Neural cell (in vitro differentiated cells): ENCODE results near the gene TRPM1. TPM values are rescaled to one million over a fixed set of nuclear protein-coding genes. Genes with fewer than 3 reads are reported as not detected.

Experiments
- H2AFZ ChIP-seq: fragments of 200-600, 300-800 bp; sonication (generic), shearing (Covaris generic); 2 replicates; pipeline ENCODE4 v1.6.0; 2014; ENCODE audit warnings: low read depth, mild to moderate bottlenecking, antibody characterized with exemption, low read length, moderate library complexity
- H3F3A ChIP-seq: fragments of 200-600 bp; shearing (Covaris generic); 2 replicates; pipeline ENCODE4 v1.6.1; 2016; ENCODE audit warnings: mild to moderate bottlenecking, moderate library complexity, mixed read lengths, antibody characterized with exemption, low read length; ENCODE audit not compliant: insufficient read depth, poor library complexity, severe bottlenecking
- H3K27ac ChIP-seq: fragments of 200-600, 300-800 bp; sonication (generic), shearing (Covaris generic); 2 replicates; pipeline ENCODE4 v1.5.1; 2014; ENCODE audit warnings: mild to moderate bottlenecking, low read length, moderate library complexity
- H3K27me3 ChIP-seq: fragments of 300-800, 200-600 bp; sonication (generic), shearing (Covaris generic); 2 replicates; pipeline ENCODE4 v1.6.0; 2014; ENCODE audit warnings: mild to moderate bottlenecking, low read depth, low read length, moderate library complexity; ENCODE audit not compliant: insufficient read depth
- H3K36me3 ChIP-seq: fragments of 300-800, 200-600 bp; sonication (generic), shearing (Covaris generic); 2 replicates; pipeline ENCODE4 v1.5.1; 2014; ENCODE audit warnings: mild to moderate bottlenecking, antibody characterized with exemption, low read length, moderate library complexity; ENCODE audit not compliant: insufficient read depth
- H3K4me2 ChIP-seq: fragments of 300-800, 200-600 bp; sonication (generic), shearing (Covaris generic); 2 replicates; pipeline ENCODE4 v1.6.0; 2014; ENCODE audit warnings: mild to moderate bottlenecking, low read length
- H3K4me3 ChIP-seq: fragments of 300-800, 200-600 bp; sonication (generic), shearing (Covaris generic); 2 replicates; pipeline ENCODE4 v1.5.1; 2014; ENCODE audit warnings: mild to moderate bottlenecking, low read length, moderate library complexity
- H3K79me2 ChIP-seq: fragments of 200-600 bp; shearing (Covaris generic); replicated peaks from 2 replicates; pipeline ENCODE4 v1.6.0; 2014; ENCODE audit warnings: mild to moderate bottlenecking, low read length, moderate library complexity; ENCODE audit not compliant: insufficient read depth
- H3K9ac ChIP-seq: fragments of 300-800, 200-600 bp; sonication (generic), shearing (Covaris generic); 2 replicates; pipeline ENCODE4 v1.6.1; 2016; ENCODE audit warnings: mild to moderate bottlenecking, low read length, mixed read lengths
- H3K9me2 ChIP-seq: fragments of 200-600 bp; shearing (Covaris generic); 2 replicates; pipeline ENCODE4 v1.6.1; 2016; ENCODE audit warnings: mild to moderate bottlenecking, low read length, mixed read lengths; ENCODE audit not compliant: insufficient read depth
- H3K9me3 ChIP-seq: fragments of 200-600, 300-800 bp; sonication (generic), shearing (Covaris generic); 2 replicates; pipeline ENCODE4 v1.6.1; 2016; ENCODE audit warnings: mild to moderate bottlenecking, mixed run types, low read length, moderate library complexity, mixed read lengths
- H4K20me1 ChIP-seq: fragments of 200-600 bp; shearing (Covaris generic); 2 replicates; pipeline ENCODE4 v1.6.1; 2016; ENCODE audit warnings: mild to moderate bottlenecking, mixed run types; ENCODE audit not compliant: insufficient read depth
- EP300 ChIP-seq: fragments of 450-650 bp; conservative IDR thresholded peaks from 2 replicates; pipeline ENCODE4 v1.6.1; 2014; ENCODE audit warnings: antibody characterized with exemption, mild to moderate bottlenecking, moderate library complexity; ENCODE audit not compliant: poor library complexity, severe bottlenecking
- EZH2 ChIP-seq: fragments of 200-600, 300-800 bp; shearing (Covaris generic), sonication (generic); IDR thresholded peaks from 2 replicates; pipeline ENCODE4 v1.6.1; 2014; ENCODE audit warnings: antibody characterized with exemption, low read length, borderline replicate concordance, mild to moderate bottlenecking; ENCODE audit not compliant: insufficient read depth, poor library complexity, severe bottlenecking
- MXI1 ChIP-seq: fragments of 450-650 bp; conservative IDR thresholded peaks from 2 replicates; pipeline ENCODE4 v1.6.1; 2014; ENCODE audit warnings: antibody characterized with exemption, mild to moderate bottlenecking; ENCODE audit not compliant: poor library complexity, severe bottlenecking
- POLR2AphosphoS5 ChIP-seq: IDR thresholded peaks from 2 replicates; pipeline ENCODE4 v1.6.1; 2012
- RAD21 ChIP-seq: fragments of 450-650 bp; conservative IDR thresholded peaks from 2 replicates; pipeline ENCODE4 v1.6.1; 2014; ENCODE audit warnings: antibody characterized with exemption, mild to moderate bottlenecking, moderate library complexity
- REST ChIP-seq: IDR thresholded peaks from 2 replicates; pipeline ENCODE4 v1.6.1; 2012; ENCODE audit warnings: borderline replicate concordance
- SMC3 ChIP-seq: fragments of 450-650 bp; conservative IDR thresholded peaks from 2 replicates; pipeline ENCODE4 v1.6.1; 2014; ENCODE audit warnings: antibody characterized with exemption, mild to moderate bottlenecking, moderate library complexity; ENCODE audit not compliant: poor library complexity
- TAF1 ChIP-seq: IDR thresholded peaks from 2 replicates; pipeline ENCODE4 v1.6.1; 2012; ENCODE audit warnings: low read depth
- polyA plus RNA-seq: library from polyadenylated mRNA; depleted of rRNA; stranded (reverse); fragments of >200 nt; gene quantifications from 2 replicates; pipeline ENCODE4 v1.2.3, GENCODE V29; 2014
- TF ChIP-seq, protein P1 (sequence below): fragments of 450-650 bp; IDR thresholded peaks from 2 replicates; pipeline ENCODE4 v1.5.1; 2014; ENCODE audit warnings: antibody characterized with exemption, mild to moderate bottlenecking, moderate library complexity; ENCODE audit not compliant: poor library complexity, severe bottlenecking

Gene TRPM1
- polyA plus RNA-seq, 1 donor from 2014 or later: not detected

DNA sequence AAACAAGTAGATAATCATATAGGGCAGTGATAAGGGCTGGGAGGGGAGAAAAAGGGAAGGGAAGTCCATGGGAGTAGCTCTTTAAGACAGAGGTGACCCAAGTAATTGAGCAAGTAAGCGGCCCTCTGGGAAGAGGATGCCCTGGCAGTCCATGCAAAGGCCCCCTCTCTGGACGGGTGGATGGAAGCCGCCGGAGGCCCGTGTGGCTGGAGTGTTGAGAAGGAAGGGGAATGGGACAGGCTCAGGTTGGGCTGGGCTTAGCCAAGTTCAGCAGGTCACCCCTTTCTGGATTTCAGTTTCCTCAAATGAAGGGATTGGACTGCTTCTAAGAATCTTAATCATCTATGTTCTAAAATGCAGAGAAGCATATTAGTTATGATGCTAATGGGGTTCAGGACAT, 32.4 kb upstream of the TRPM1 start:
- H2AFZ ChIP-seq: no peak overlapping the region
- no peaks in the 10 kb centered on the region for H3K36me3 ChIP-seq

DNA sequence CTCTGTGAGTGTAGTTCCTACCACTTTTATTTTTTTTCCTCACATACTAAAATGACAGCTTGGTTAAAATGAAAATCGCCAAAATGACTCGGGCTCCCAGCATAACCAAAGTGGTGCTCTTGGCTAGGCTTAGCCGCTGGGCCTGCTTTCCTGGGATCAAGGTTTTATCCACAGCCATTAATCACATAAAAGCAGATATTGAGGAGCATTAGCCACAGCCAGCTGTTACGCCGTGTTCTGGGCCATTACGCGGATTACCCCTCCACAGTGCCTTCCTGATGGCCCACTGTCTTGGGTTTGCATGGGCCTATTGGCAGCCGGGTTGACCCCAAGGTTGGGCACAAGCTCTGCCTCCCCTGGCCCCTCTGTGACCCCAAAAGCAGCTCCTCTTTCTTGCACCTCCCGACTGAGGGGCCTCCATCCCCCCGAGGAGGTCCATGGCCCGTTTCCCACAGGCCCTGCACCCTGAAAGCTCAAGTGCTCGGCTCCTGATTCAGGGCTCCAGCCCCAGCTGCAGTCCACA, 30.4 kb upstream of the TRPM1 start:
- Histone ChIP-seq H3K9me3 (no peaks in the 10 kb centered on the region), H3K4me3 (no peak overlapping the region), H3K79me2 (no peaks in the 10 kb centered on the region)
- TF ChIP-seq EP300 (no peak), SMC3 (no peak), POLR2AphosphoS5 (no peak), RAD21 (no peak), EZH2 (no peak), TAF1 (no peak), MXI1 (no peak)
- TF ChIP-seq, protein P1, sequence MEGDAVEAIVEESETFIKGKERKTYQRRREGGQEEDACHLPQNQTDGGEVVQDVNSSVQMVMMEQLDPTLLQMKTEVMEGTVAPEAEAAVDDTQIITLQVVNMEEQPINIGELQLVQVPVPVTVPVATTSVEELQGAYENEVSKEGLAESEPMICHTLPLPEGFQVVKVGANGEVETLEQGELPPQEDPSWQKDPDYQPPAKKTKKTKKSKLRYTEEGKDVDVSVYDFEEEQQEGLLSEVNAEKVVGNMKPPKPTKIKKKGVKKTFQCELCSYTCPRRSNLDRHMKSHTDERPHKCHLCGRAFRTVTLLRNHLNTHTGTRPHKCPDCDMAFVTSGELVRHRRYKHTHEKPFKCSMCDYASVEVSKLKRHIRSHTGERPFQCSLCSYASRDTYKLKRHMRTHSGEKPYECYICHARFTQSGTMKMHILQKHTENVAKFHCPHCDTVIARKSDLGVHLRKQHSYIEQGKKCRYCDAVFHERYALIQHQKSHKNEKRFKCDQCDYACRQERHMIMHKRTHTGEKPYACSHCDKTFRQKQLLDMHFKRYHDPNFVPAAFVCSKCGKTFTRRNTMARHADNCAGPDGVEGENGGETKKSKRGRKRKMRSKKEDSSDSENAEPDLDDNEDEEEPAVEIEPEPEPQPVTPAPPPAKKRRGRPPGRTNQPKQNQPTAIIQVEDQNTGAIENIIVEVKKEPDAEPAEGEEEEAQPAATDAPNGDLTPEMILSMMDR: no peak

More for the DNA sequence above, 32.4 kb upstream of the TRPM1 start:
- TF ChIP-seq TAF1: no peak
- no peak for TF ChIP-seq POLR2AphosphoS5
- TF ChIP-seq RAD21: no peak
- TF ChIP-seq EP300: no peak
- TF ChIP-seq MXI1: no peak
- no peak for TF ChIP-seq SMC3
- TF ChIP-seq, protein P1: no peak
- TF ChIP-seq REST: no peak
- no peak for TF ChIP-seq EZH2
- Histone ChIP-seq H3K27ac (no peak overlapping the region), H3K9me3 (no peaks in the 10 kb centered on the region), H3F3A (no peaks in the 10 kb centered on the region), H3K4me3 (no peak overlapping the region), H3K79me2 (no peaks in the 10 kb centered on the region), H4K20me1 (no peaks in the 10 kb centered on the region), H3K27me3 (no peaks in the 10 kb centered on the region), H3K9me2 (no peaks in the 10 kb centered on the region), H3K4me2 (no peak overlapping the region), H3K9ac (no peak overlapping the region)

More for the DNA sequence above, 30.4 kb upstream of the TRPM1 start:
- H3K27ac ChIP-seq: no peak overlapping the region
- H3K9me2 ChIP-seq: no peaks in the 10 kb centered on the region
- H2AFZ ChIP-seq: no peak overlapping the region
- H4K20me1 ChIP-seq: no peaks in the 10 kb centered on the region
- no peaks in the 10 kb centered on the region for H3F3A ChIP-seq
- no peaks in the 10 kb centered on the region for H3K36me3 ChIP-seq
- no peak overlapping the region for H3K9ac ChIP-seq
- H3K27me3 ChIP-seq: no peaks in the 10 kb centered on the region
- H3K4me2 ChIP-seq: no peak overlapping the region
